ENCODE results near the gene LHPP.

The LHPP gene

DNA sequence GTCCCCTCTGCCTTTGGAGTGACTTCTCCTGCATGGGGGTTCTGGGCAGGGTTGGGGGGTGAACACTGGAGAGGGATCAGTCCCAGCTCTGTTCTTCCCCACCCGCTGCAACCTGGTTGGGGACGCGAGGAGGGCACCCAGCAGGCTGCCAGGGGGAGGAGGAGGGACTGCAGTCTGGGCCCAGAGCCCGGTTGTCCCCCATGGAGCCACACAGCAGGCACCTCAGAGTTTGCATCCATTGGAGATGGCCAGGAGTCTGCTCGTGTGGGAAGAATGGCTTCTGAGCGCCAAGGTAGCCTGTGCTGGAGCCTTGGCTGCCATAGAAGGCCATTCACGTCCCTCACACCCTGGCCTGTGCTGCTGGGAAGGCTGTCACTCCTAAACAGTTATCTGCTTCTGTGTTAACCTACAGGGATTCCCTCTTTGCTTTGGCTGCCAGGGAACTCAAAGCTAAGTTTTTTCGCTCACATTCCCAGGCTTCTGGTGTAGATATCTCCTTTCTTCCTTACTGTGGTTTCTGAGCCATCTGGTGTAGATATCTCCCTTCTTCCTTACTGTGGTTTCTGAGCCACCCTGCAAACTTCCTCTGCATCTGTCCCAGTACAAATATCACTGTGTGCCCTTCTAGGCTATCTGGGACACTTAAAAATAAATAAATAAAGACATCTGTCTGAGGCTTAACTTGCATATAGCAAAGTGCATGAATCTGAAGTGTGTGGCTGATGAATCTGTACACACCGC lies 133.7 kb downstream of the LHPP start:
- DNase-seq (ENCODE audit: low spot score), result no peak

DNA sequence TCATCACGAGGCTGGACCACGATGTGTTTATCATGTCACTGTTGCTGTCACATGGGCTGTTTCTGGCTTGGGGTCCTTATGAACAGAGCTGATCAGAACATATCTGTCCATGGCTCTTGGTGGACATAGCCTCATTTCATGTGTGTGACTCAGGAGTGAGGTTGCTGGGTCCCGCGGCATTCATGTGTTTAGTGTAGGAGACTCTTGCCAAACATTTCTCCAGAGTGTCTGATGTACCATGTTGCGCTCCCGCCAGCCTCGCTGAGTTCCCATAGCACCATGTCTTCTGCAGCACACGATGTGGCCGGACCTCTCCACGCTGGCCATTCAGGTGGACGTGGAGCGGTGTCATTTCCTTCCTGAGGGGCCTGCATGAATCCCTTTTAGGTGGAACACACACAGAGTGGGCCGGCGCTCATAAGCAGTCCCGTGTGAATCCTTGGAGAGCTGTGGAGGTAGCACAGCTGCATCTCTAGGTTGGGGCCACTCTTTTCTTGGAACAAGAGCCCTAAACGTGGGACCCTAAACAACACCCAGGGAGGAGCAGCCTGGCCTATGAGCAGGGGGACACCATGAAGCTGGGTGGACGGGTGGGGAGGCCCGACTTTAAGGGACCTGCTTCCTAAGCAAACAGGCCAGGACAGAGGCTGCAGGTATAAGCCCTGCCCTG lies 134.6 kb downstream of the LHPP start:
- DNase-seq (ENCODE audit: low spot score), result no peak

DNA sequence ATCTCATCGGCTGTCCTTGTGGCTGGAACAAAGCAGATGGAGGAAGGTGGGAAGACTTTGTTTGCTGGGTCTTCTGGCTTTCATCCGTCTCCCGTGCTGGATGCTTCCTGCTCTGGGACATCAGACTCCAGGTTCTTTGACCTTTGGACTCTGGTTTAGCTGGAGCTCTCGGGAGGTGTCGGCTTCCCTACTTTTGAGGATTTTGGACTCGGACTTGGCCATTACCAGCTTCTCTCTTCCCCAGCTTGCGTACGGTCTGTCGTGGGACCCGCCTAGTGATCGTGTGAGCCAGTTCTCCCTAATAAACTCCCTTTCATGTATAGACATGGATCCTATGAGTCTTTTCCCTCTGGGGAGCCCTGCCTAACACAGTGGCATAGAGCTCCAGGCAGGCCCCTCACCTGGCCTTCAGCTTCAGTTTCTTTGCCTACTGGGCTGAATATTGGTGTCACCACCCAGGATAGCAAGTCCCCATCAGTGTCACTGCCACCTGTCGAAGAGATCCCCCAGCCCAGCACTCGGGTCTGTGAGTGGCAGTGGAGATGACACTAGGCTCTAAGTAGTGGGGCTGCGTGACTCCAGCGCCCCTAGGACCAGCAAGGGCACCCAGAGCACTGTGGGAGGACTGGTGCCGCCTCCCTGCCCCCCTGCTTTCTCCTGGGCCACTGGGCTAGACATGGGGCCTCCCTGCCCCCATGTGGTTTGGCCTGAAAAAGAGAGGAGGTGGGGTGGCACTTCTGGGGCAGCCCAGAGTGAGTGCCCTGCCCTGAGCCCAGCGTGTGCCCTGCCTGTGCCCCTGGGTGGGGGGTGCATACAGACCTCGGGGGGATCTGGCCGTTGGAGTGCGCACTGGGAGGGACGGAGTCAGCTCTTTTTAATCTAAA lies 135.6 kb downstream of the LHPP start:
- DNase-seq (ENCODE audit: low spot score), result no peak

DNA sequence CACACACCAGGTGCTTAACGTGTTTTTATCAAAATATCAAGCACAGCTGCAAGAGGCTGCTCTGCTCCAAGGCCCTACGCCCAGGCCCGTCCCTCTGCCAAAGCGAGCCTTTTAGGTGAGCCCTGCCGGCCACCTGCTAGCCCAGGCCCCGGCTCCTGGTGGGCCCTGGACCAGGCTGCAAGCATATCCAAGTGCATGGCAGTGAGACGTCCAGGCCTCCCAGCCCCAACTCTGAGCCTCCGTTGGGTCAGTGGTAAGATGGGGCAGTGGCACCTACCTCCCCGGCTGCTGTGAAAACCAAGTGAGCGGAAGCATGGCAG lies 136.2 kb downstream of the LHPP start:
- DNase-seq (ENCODE audit: low spot score), result no peak

DNA sequence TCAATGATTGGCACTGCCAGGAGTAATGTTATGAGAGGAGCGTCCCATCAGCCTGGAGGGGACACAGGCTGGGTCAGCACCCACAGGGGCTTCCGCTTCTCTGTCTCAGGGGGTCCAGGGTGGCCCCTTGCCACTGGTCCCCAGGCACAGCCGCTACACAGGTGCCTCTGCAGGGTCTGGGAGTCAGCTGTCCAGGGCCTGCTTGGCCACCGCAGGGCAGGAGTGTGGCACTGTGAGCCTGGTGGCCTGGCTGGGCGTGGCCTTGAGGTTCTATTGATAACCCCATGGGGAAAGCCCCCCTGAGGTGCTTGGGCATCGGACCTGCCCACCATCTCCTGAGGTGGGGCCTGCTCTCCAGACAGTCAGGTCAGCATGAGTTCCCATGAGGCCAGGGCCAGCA lies 136.6 kb downstream of the LHPP start:
- DNase-seq (ENCODE audit: low spot score), result no peak

DNA sequence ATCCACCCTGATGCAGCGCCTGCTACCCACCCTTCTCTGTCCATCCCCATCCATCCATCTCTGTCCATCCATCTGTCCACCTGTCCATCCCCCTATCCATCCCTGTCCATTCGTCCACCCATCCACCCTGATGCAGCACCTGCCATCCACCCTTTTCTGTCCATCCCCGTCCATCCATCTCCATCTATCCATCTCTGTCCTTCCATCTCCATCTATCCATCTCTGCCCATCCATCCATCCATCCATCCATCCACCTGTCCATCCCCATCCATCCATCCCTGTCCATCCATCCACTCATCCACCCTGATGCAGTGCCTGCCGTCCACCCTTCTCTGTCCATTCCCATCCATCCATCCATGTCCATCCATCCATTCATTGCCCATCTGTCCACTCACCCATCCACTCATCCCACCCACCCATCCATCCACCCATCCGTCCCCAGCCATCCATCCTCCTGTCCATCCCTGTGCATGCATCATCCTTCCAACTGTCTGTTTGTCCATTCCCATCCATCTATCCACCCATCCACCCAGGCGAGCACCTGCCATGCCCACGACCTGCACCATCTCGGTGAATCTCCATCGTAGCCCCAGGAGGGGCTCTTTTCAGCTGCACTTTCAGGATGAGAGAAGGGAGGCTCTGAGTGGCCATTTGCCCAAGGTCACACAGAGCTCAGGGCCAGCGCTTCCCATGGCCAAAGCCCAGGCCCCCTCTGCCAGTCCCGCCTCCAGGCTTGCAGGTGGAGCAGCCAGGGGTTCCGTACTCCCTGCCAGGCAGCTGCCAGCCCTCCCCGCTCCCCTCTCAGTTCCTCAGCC lies 137.4 kb downstream of the LHPP start:
- DNase-seq (ENCODE audit: low spot score), result no peak

DNA sequence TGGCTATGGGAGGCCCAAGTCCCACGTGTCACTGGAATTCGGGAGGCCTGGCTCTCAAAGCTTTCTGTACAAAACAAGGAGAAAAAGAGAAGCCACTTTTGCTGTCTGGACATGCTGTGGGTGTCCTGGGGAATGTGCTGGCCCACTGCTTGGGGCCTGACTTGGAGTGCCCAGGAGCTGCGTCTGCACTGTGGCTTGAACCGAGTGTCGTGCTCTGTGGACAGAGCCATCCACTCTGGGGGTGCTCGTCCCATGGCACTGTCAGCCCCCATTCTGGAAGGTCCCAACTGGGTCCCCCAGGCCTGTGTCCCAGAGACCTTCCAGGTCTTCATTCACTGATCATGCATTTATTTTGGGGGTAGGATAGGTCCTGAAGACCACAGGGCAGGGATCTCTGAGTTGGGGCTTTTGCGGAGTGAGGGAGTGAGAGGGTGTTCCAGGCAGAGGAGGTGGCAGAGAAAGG lies 138.0 kb downstream of the LHPP start:
- no peak for DNase-seq (ENCODE audit: low spot score)

DNA sequence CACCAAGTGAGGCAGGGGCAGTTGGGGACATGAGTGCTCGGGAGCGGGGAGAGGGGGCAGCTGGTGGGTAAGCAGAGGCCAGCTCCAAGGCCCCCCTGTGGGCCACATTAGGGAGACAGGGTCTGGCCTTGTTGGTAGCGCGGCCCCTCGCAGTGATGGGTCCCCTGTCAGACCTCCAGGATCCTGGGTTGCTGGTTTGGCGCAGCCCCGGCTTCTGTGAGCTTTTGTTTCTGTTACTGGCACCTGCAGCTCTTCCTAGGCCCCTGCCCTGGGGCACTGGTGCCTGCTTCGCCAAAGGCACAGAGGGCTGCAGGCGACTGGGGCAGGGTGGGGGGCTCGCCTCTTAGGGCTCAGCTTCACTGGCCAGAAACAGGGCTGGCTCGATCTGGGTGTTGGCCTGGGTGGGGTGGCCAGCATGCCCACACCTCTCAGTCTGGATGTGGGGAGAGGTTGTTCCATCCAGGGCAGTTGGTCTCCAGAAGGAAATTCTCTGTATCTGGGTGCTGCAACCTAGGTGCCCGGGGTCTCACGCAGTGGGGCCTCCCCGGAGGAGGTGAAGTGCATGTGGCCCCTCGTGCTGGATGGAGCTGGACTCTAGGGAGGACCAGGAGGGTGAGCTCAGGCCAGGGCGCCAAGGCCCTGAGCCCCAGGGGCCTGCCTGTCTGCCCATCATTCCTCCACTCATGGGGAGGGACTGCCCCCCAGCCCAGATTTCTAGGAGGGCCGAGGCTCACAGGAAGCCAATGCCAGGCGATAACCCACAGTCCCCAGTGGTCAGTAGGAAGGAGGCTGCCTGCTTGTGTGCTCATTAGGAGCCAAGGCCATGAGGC lies 138.6 kb downstream of the LHPP start:
- DNase-seq (ENCODE audit: low spot score), result no peak

DNA sequence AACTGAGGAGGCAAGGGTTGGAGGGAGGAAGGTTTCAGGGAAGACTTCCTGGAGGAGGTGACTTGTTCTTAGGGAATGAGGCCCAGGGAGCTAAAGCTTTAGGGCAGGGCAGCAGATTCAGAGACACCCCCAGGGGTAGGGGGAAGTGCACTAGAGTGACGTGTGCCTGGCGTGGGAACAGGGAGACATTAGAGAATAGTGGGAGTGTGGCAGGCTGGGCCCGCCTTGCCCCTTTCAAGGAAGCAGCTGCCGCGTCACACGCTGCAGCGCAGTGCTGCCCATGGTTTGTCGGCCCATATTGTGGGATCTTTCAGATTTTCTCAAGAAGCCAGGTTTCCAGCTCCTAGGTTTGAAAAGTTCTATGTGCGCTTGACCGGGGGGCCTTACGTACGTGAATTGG lies 139.4 kb downstream of the LHPP start:
- no peak for DNase-seq (ENCODE audit: low spot score)

DNA sequence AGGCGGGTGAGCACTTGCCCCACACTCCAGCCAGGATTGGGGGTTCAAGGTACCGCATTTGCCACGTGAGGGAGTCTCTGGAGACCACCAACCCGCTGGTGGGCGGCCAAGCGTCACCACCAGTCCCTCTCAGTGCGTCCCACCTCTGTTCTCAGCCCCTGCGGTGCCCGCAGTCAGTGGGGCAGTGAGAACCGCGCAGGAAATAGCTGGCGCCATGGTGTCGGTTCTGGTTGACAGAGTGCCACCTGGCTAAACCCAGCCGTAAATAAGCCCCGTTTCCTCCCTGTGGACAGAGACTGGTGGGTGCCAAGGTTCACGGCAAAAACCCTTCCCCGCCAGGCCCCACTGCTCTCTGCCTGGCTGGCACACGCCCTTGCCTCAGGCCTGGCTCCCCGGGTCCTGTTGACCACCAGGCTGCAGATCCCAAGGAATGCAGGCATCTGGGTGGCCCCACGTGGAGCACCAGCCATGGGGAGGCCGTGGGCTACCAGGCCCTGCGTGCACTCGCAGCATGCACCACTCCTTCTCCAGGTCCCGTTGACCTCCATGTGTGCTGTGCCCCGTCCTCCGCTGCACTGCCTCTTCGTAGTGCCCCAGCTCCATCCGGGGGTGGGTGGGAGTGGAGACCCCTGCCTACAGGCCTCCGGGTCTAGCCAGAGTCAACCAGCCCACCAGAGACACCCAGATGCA lies 140.0 kb downstream of the LHPP start:
- DNase-seq (ENCODE audit: low spot score), result no peak

DNA sequence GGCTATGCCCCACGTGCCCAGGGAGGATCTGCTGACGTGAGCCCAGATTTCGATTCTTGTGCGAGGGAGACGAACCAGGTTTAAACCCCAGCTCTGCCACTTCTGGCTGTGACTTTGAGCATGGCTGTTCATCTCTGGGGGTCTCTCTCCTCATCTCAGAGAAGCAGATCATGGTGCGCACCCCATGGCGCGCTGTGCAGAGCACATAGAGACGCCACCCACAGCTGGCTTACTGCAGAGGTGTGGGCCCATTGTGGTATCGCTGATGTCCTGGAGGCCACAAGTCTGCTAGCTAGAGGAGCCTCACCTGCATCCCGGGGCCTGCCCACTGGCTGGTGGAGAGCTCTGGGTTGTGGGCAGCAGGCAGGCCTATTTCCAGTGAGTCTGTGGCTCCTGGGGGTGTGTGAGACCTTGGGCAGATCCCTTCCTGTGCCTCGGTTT lies 140.5 kb downstream of the LHPP start:
- DNase-seq (ENCODE audit: low spot score), result no peak

DNA sequence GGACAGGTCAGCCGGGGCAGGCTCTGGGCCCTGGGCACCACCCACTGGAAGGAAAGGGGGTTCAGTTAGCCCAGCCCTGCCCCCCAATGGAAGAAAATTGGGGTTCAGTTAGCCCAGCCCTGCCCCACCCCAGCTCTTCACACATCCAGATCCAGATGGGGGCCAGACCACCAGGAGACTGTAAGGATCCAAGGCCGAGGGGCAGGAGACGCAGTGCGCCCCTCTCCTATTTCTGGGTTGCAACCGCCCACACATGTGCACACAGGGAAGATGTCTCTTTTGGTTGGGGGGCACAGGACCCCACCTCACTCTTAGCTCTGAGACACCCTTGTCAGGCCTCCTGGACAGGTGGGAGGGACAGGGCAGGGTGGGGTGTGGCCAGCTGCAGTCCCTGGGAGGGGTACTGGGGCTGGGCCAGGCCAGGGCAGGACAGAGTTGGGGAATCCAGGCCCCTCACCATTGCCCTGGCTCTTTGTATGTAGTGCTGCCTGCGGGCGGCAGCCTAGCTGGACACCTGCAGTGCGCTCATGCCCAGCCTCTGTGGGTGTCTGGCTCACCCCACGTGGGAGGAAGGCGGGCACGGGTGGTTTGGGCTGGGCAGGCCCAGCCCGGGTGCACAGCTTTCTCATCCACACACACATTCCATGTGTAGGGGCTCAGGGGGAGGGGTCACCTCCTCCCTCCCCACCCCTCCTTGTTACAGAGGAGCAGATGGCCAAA lies 141.2 kb downstream of the LHPP start:
- no peak for DNase-seq (ENCODE audit: low spot score)

DNA sequence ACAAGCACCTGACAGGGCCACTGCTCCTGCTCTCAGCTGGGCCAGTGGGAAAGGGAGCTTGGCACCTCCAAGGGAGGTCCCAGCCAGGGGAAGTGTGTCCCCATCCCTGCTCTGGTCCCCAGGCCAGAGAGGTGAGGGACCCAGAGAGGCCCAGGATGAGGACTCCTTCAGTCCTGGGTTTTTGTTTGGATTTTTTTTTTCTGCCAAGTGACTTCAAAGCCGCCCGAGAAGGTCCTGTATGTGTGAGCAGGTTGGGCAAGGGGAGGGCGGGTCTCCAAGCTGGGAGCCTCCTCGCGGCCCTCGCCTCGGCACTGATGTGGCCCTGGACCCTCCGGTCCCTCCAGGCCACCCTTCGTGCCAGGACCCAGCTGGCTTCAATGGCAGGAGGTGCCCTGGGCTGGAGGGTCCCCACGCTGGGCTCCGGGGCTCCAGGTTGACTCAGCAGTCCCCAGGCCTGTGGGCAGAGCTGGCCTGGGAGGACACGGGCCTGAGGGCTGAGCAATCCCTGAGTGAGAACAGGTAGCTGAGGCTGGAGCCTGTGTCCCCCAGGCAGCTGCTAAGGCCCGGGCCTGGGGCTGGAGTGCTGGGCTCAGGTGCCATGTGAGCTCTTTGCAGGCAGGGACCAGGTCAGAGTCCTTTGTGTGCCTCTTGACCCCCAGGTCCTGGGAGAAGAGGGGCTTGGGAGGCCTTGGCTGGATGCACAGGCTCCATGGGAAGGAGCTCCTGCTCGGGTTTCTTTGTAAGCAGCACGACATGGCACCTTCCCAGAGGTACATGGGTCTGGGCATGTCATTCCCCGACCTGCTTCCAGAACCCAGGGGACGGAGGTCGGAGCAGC lies 142.0 kb downstream of the LHPP start:
- no peak for DNase-seq (ENCODE audit: low spot score)

DNA sequence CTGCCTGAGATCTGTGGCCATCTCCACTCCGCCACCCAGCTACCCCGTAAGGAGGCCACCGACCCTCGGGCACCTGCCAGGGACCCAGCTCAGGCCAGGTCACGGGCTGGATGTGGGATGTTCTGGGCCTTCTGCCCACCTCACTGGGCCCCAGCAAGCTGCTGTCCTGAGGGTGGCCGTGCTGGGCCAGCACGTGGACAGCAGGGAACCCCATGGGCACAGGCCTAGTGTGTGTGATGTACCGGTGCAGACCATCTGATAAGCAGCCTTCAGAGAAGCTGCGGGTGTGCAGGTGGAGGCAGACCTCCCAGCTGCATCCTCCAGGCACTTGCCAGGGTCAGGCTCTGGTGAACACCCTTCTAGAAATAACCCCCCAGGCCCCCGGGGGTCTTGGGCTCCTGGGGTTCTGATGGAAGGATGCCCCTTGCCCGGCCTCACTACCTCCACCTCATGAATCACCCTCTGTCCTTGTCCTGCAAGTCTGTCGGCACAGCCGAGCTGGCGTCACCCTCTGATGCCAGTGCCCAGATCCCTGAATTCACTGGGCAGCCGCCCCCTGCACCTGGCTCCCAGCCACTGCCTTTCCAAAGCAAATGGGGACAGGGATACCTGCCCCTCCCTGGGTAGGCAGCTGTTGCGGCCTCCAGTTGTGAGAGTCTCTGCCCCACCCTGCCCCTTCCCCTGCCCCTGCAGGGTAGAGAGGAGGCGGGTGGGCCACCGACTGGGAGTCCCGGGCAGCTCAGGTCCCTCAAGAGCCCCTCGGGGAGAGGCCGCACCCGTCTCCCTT lies 142.8 kb downstream of the LHPP start:
- no peak for DNase-seq (ENCODE audit: low spot score)

DNA sequence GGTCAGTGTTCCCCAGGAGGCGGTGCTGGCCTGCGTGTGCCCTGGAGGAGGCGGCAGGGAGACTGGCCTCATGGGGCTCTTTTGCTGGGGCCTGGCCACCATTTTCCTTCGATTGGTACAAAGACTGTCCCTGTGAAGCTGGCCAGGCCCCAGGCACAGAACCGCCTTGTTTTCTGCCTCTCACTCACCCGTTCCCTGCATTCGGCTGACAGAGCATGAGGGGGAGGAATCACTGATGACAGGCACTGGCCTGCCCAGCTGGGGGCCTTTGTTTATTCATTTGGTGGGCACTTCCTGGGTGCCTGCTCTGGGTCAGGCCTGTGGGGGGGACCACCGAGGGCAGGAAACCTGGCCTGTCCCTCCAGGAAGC lies 143.4 kb downstream of the LHPP start:
- no peak for DNase-seq (ENCODE audit: low spot score)

DNA sequence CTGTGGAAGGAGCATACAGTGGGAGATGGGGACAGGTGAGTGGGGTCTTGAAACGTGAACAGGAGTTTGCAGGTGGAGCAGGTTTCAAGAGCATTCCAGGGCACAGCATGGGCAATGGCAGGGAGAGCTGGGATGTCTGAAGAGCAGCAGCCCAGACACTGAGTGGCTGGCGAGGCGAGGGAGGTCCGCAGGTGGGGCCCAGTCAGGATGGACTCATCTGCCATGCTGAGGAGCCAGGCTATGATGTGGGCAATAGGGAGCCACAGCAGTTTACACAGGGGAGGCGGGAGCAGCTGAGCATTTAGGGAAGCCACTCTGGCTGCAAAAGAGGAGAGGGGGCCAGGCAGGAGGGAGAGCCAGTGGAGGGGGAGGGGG lies 143.8 kb downstream of the LHPP start:
- DNase-seq (ENCODE audit: low spot score), result no peak

DNA sequence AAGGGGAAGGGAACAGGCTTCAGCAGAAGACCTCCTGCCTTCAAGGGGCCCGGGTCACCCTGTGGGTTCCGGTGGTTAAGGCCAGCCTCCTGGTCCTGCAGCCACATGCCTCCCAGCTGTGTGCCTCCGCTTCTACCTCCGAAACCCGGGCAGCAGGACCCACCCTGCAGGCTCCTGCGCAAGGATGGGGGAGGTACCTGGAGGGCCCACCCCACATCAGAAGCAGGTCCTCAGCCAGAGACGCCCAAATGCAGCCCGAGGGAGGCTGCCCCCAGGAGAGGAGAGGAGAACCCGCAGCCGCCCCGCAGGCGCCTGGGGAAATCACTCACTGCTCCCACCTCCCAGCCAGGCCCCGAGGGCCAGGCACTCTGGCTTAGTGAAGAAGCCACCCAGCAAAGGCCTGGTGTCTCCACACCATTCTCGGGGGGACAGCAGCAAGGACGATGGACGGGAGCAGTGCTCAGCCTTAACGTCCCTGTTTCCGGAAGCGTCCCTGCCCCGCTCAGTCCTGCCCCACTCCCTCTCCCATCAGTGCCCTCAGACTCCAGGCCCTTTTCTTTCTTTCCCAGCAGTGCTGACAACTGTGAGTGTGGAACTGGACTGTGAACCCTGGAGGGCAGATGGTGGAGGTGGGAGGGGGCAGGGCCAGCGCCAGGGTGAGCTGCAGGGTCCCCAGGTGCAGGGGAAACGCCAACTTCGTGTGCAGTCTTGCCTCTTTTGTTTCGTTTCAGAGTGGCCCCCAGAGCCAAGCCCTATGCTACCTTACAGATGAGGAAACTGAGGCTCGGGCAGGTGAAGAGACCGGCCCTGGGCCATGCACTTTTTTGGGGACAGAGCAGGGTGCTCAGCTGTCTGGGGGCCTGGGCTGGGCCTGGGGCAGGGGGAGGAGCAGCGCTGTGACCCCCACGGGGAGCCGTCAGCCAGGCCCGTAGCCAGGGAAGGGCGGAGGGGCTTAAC lies 144.5 kb downstream of the LHPP start:
- no peak for DNase-seq (ENCODE audit: low spot score)
